Activated naive CD8-positive, alpha-beta T cell treated with anti-CD3 and anti-CD28 coated beads, Interleukin-2, amount 50 U/mL, for 16 hours (primary cell): ENCODE data around the gene CDC42BPG.
"Not testable (repeated sequence)": the region's sequence is repeated elsewhere in the genome, so short reads cannot be mapped to it uniquely, and the experiment has no call there.

ENCODE experiments used
- DNase-seq: peaks from one replicate; pipeline ENCODE4 v3.0.0-alpha.2; 2020; ENCODE audit warnings: low read depth, low spot score

Gene CDC42BPG

DNA sequence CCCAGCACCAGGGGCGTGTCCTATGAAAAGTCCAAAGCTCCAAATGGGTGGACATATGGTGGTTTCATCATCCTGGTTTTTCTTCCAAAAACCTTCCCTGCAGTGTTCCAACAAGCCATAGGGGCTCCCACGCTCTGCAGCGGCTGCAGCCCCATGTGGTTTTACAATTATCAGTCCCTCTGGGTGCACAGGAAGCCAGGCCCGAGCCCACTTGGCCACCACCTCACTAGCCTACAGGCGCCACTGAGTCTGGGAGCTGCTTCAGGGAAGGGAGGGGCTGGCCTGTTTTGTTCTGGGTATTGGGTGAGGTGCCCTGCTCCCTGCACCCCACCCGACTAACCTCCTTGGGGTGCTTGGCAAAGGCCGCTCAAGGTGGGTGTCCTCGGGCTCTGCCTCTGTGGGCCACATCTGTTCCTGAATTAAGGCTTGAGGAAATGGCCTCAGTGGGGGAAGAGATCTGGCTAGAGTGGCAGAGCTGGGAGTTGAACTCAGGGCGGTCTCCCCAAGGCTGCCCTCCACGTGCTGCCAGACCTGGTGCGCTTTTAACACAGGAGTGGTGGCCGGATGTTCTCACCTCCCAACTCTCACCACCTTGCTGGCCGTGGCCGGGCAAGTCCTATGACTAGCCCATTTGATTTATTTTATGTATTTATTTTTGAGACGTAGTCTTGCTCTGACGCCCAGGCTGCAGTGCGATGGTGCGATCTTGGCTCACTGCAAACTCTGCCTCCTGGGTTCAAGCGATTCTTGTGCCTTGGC lies 5.3 kb upstream of the CDC42BPG start:
- no peak for DNase-seq

GRCh38 chr11:64848826-64849597 lies 4.6 kb upstream of the CDC42BPG start:
- no peak for DNase-seq

DNA sequence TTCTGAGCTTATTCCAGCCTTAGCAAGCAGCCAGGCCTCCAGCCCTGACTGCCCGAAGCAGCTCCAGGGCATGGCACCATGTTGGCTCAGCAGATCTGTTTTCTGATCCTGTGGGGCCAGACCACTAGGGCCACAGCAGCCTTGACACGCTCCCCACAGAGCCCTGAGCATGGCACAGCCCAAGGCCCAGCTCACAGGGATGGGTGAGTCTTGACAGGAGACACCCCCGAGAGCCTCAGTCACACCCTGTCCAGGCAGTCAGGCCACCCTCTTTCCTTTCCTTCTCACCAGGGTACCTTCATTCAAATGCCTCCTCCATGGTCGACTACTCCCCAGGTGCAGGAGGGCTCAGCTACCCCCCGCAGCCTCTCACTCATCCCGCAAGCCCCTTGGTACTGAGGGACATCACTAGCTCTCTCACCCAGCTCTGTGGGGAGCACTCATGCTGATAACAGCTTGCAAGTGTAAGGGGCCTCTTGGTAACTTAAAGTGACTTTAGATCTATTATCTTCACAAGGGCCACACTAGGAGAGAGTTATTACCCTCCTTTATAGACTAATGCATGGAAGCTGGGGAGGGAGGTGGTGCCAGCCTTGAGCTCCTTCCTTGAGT lies 3.9 kb upstream of the CDC42BPG start:
- no peak for DNase-seq

DNA sequence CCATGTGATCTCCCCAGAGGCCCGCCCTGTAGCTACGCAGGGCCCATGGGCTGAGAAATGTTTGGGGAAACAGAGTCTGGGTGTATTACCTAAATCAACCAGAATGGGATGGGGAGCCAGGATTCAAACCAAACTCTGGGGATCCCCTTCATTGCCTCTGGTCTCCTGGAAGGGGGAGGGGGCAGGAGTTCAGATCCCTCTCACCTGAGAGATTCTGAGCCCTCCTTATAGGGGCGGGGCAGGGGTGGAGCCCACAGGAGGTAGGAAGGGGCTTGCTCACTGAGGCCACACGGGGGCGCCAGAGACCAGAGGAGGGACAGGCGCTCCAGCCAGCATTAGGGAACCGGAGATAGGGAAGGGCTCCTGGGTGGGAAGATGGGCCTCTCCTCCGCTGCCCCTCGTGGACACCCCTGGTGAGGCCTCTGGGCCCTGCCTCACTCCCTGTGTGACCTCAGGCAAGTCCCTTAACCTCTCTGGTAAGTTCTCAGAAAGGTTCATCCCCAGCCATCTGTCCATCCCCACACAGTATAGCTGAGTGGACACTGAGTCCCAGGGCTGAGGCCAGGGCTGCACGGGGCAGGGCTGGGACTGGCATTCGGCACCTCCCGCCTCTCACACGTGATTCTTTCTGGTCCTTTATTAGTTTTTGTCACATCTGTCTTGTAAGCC lies 2.7 kb upstream of the CDC42BPG start:
- peak; percentile 81 for DNase-seq

- not testable (repeated sequence) for DNase-seq
Measured at GRCh38 chr11:64845776-64846129, 1.3 kb upstream of the CDC42BPG start.

- no peak for DNase-seq
Measured at GRCh38 chr11:64845129-64845775, 799 bp upstream of the CDC42BPG start.

- no peak for DNase-seq
Measured at GRCh38 chr11:64843686-64844329, 645 bp downstream of the CDC42BPG start.

DNA sequence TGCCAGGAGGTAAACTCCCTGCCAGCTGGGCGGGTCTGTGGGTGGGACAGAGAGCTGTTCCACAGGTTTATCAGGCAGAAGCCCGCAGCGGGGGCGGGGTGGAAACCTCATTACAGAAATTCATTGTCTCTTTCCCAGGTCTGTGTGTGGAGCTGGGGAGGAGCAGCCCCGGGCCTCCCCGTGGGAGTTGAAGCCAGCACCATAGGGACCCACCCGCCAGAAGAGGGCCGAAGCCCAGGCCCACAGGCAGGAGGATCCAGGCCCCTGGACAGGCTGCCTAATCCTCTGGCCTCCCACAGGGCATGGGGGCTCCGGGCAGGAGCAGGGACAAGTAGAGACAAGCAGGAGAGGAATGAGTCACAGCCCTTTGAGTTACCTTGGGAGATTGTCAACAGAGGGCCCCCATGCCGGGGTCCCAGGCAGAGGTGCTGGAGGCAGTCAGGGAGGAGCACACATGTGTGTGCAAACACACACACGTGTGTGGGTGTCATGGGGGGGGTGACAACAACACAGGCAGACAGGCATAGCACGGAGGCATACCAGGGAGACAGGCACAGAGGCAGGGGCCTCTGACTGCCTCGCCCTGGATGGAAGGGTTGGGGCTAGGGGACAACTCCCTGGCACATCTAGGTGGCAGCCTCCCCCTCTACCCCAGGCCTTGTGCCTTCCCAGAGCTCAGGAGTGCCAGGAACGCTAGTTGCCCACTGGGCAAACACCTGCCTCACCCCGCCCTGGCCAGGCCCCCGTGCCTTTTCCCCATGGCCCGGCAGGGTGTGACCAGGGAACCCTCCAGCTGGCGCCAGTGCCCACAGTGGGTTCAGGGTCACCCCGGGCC lies 1.4 kb downstream of the CDC42BPG start:
- no peak for DNase-seq

DNA sequence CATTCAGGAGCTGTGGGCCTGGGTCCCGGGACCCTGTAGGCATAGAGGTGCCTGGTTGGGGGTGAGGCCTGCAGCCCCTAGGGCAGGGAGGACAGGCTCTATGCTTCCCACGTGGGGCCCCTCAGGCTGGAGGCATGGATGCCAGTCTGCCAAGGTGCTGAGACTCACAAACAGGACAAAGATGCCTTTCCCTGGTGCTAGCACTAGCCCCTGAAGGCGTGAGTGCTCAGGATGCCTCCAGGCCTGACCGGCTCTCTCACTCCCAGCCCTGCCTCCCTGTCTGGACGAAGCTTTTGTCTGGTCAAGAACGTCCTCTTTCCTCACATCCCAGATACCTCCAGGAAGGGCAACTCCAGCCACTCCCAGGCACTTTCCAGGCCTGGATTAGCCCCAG lies 2.1 kb downstream of the CDC42BPG start:
- no peak for DNase-seq

DNA sequence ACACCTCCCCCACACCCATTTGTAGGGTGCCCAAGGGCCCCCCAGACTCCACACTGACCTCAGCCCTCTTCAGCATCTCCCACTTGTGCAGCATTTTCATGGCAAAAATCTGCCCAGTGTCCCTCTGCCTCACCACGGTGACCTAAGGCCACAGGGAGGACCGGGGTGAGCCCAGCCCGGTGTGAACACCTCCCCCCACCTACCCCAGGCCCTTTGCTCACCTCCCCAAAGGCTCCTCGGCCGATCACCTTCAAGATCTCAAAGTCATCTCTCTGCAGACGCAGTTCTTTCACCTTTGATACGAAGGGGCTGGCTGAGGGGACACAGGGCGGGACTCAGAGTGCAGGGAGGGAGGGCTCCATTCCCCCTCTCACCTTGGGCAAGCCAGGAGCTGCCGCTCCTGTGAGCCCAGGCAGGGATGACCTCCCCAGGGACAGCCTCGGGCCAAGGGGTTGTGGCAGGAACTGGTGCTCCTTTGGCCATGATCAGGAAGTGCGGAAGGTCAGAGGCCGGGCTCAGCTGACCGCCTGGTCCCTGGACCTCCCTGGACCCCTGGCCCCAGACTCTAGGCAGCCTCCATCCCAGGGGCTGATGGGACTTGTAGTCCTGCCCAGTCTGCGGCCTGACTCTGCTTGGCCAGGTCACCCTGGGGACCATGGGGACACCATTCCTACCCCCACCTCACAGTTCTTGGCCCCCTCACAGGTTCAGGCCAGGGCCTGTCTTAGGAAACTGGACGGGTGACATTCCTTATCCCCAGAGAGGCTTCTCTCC lies 2.7 kb downstream of the CDC42BPG start:
- DNase-seq: no peak

- DNase-seq: no peak
Measured at GRCh38 chr11:64839887-64840782, 4.3 kb downstream of the CDC42BPG start.

- no peak for DNase-seq
Measured at GRCh38 chr11:64839335-64839734, 5.1 kb downstream of the CDC42BPG start.

- DNase-seq: no peak
Measured at GRCh38 chr11:64838600-64839334, 5.7 kb downstream of the CDC42BPG start.

- no peak for DNase-seq
Measured at GRCh38 chr11:64837887-64838351, 6.5 kb downstream of the CDC42BPG start.

DNA sequence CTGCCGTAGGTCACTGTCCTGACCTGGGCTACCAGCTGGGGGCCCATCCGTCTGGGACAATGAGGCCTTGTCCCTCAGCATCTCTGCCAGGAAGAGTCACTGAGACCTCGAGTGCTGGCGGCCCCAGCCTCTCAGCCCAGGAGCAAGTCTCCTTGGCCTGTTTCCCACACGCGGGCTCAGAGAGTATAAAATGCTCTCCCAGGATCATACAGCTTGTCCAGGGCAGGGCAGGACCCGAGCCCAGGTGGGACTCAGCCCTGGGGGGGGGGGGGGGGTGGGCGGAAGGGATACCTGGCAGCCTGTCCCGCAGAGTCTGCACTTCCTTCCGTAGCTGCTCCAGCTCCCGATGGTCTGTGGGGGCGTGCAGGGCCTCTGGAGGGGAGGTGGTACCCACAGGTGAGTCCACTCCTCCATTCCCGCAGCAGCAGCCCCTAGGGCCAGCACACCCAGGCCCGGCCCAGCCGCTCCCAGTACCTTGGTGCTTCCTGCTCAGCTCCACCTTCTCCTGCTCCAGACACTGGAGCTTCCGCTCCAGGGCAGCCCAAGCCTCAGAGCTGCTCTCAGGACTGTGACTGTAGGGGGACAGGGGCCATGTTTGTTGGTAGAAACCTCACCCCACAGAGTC lies 7.9 kb downstream of the CDC42BPG start:
- no peak for DNase-seq

- no peak for DNase-seq
Measured at GRCh38 chr11:64835616-64836447, 8.6 kb downstream of the CDC42BPG start.
